ENCODE results near the gene MDM2.

DNA sequence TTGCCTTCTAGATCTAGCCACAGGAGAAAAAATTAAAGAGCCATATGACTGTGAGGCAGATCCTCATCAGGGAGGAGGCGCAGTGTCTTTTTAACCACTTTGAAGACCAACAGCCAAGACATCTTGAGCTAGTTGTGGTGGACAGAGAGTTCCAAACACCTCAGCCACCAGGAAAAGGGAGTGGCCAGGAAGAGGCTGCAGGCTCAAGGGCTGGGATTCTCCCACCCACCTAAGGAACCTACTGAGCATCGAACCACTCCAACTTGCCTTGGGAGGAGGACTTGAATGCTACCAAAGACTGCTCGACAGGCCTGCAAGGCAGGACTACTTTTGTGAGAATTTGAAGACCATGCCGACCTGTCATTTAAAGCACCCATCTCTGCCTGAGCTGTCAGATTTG, 14.5 kb upstream of the MDM2 start:
- TF ChIP-seq EZH2 (IDR thresholded peaks at IDR 0.05; ENCODE audit: borderline replicate concordance, insufficient read depth, low read depth, low read length, poor library complexity, severe bottlenecking) (no peak), CTCF (IDR thresholded peaks at IDR 0.05) (no peak)
